ENCODE measurements around the gene ADGRD1.

DNA sequence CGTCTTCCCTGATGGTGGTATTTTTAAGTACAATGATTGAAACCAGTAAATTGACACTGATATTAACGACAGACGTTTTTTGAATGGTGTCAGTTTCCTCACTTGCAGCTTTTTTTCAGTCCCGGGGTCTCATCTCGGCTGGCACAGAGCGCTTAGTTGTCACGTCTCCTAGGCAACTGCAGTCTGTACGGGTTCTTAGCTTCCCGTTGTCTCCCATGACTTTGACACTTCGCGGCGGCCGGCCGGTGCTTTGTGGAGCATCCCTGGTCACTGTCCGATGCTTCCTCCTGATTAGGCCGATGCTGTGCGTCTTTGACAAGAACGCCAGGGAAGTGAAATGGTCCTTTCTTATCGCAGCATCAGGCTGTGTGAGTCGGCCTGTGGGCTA, 67.4 kb downstream of the ADGRD1 start:
- TF ChIP-seq CTCF (IDR thresholded peaks at IDR 0.05; ENCODE audit: borderline replicate concordance, extremely low read depth, low read length, poor library complexity, severe bottlenecking) = no peak
- no peak for TF ChIP-seq EZH2 (IDR thresholded peaks at IDR 0.05; ENCODE audit: borderline replicate concordance, low read depth, low read length, severe bottlenecking)

Measured in DND-41 (cell line).